ENCODE results near the gene FGFR3.

- TF ChIP-seq ESRRA (IDR thresholded peaks at IDR 0.05; ENCODE audit: low read length), result no peak
- TF ChIP-seq, protein P1, sequence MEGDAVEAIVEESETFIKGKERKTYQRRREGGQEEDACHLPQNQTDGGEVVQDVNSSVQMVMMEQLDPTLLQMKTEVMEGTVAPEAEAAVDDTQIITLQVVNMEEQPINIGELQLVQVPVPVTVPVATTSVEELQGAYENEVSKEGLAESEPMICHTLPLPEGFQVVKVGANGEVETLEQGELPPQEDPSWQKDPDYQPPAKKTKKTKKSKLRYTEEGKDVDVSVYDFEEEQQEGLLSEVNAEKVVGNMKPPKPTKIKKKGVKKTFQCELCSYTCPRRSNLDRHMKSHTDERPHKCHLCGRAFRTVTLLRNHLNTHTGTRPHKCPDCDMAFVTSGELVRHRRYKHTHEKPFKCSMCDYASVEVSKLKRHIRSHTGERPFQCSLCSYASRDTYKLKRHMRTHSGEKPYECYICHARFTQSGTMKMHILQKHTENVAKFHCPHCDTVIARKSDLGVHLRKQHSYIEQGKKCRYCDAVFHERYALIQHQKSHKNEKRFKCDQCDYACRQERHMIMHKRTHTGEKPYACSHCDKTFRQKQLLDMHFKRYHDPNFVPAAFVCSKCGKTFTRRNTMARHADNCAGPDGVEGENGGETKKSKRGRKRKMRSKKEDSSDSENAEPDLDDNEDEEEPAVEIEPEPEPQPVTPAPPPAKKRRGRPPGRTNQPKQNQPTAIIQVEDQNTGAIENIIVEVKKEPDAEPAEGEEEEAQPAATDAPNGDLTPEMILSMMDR (IDR thresholded peaks at IDR 0.05 in 2 of 3, conservative IDR thresholded peaks at IDR 0.05 in 1 of 3; ENCODE audit: control insufficient read depth in 2 of 3, extremely low read depth in 1 of 3, insufficient read depth in 1 of 3, low read depth in 3 of 3, low read length in 3 of 3), result no peak
- no peak for TF ChIP-seq POLR2A (IDR thresholded peaks at IDR 0.05; ENCODE audit: low read depth, low read length)
- TF ChIP-seq SP1 (IDR thresholded peaks at IDR 0.05; ENCODE audit: low read depth, low read length), result no peak
- TF ChIP-seq POLR2AphosphoS5 (IDR thresholded peaks at IDR 0.05; ENCODE audit: low read length), result no peak
- no peak for TF ChIP-seq CEBPB (IDR thresholded peaks at IDR 0.05; ENCODE audit: borderline replicate concordance in 1 of 2, low read depth in 2 of 2, low read length in 2 of 2)
- no peak for TF ChIP-seq ZNF217 (IDR thresholded peaks at IDR 0.05)
- no peak for TF ChIP-seq NFIC (IDR thresholded peaks at IDR 0.05; ENCODE audit: low read depth, low read length)
These were observed 43.6 kb downstream of the FGFR3 start for GRCh38 chr4:1836650-1837049.
